Measurements from ENCODE around the gene TRAF3IP1. TPM values are rescaled to one million over a fixed set of nuclear protein-coding genes. Genes with fewer than 3 reads are reported as not detected.

Gene TRAF3IP1
- total and polyA plus RNA-seq, 12 donors = 5.5 to 18.5 (median 12.4) TPM

GRCh38 chr2:238286551-238286950 is 33.8 kb upstream of the TRAF3IP1 start:
- no peak overlapping the region for H3K4me3 ChIP-seq
- no peaks in the 10 kb centered on the region for H3K36me3 ChIP-seq (replicated peaks in 1 of 2)
- intact Hi-C loops (cut with DNase I) = no loop called here
- peaks cover 23 to 40% of the 10 kb centered on the region in 2 donors for H3K4me1 ChIP-seq (replicated peaks in 1 of 2)
- peak overlapping the region in 4 of 5 donors; percentile 58 to 99 (median 72) for H3K27ac ChIP-seq
- TF ChIP-seq POLR2A (IDR thresholded peaks at IDR 0.05) = peak in 1 of 2 donors; percentile 50
- peak in 1 of 6 experiments; percentile 29 for TF ChIP-seq CTCF (IDR thresholded peaks at IDR 0.05)
- no peaks in the 10 kb centered on the region for H3K27me3 ChIP-seq
- H3K9me3 ChIP-seq (replicated peaks in 1 of 3) = no peaks in the 10 kb centered on the region
- peak; percentile 62 to 94 (median 84) for DNase-seq
- WGBS, 4 donors = 33 to 52% (median 38%) methylated on average over 6 to 7 of the region's 7 CpGs

- Histone ChIP-seq H3K27ac (peak overlapping the region in 4 of 5 donors; percentile 58 to 99 (median 72)), H3K4me3 (peak overlapping the region in 1 of 4 donors; percentile 84), H3K36me3 (replicated peaks in 1 of 2) (no peaks in the 10 kb centered on the region), H3K27me3 (no peaks in the 10 kb centered on the region), H3K9me3 (replicated peaks in 1 of 3) (no peaks in the 10 kb centered on the region), H3K4me1 (replicated peaks in 1 of 2) (peaks cover 23 to 40% of the 10 kb centered on the region in 2 donors)
- DNase-seq = peak in 5 of 7 donors; percentile 44 to 69 (median 53)
- no peak for TF ChIP-seq CTCF (IDR thresholded peaks at IDR 0.05)
- TF ChIP-seq POLR2A (IDR thresholded peaks at IDR 0.05) = no peak
- intact Hi-C loops (cut with DNase I) = no loop called here
- WGBS, 4 donors = 55 to 58% (median 56%) methylated on average over 8 to 11 of the region's 11 CpGs
These were observed 33.2 kb upstream of the TRAF3IP1 start for GRCh38 chr2:238286987-238287736.

- intact Hi-C loops (cut with DNase I) = no loop called here
- H3K27me3 ChIP-seq = no peaks in the 10 kb centered on the region
- DNase-seq = peak; percentile 55 to 85 (median 60)
- peak within 1 kb of the TSS in 4 of 5 donors; percentile 69 to 99 (median 82) for H3K27ac ChIP-seq
- TF ChIP-seq CTCF (IDR thresholded peaks at IDR 0.05) (peak in 1 of 6 experiments; percentile 4), POLR2A (IDR thresholded peaks at IDR 0.05) (peak in 1 of 2 donors; percentile 21)
- peak within 1 kb of the TSS in 3 of 4 donors; percentile 33 to 84 (median 50) for H3K4me3 ChIP-seq
- WGBS, 4 donors = 2 to 15% (median 3%) methylated on average over 9 to 65 of the region's 65 CpGs
- H3K9me3 ChIP-seq (replicated peaks in 1 of 3) = no peaks in the 10 kb centered on the region
- peaks cover 23 to 40% of the 10 kb centered on the region in 2 donors for H3K4me1 ChIP-seq (replicated peaks in 1 of 2)
- H3K36me3 ChIP-seq (replicated peaks in 1 of 2) = no peaks in the 10 kb centered on the region
These were observed 32.3 kb upstream of the TRAF3IP1 start, which contains the start of gene PER2 for GRCh38 chr2:238287737-238288649. Gene PER2, minus strand, starts transcription at chr2:238288610. Its CDS starts 10,674 bp downstream, at chr2:238277936.
